ENCODE results near the gene ANKHD1.
A peak's percentile ranks its signal among the peaks of the same experiment; 100 is the strongest.

- no peak for TF ChIP-seq CTCF (IDR thresholded peaks at IDR 0.05 in 4 of 5, conservative IDR thresholded peaks at IDR 0.05 in 1 of 5)
- TF ChIP-seq POLR2A (IDR thresholded peaks at IDR 0.05), result peak in 1 of 2 donors; percentile 48
Measured at GRCh38 chr5:140548300-140548688, 146.7 kb downstream of the ANKHD1 start.

Measured in gastrocnemius medialis (tissue), 4 donors.